H9 (cell line): ENCODE measurements around the gene CDC45. TPM values are rescaled to one million over a fixed set of nuclear protein-coding genes. Genes with fewer than 3 reads are reported as not detected.

Experiments used
- DNase-seq: peaks from one replicate; pipeline ENCODE4 v3.0.0-alpha.2; 2017
- H2AFZ ChIP-seq: one replicate; pipeline ENCODE4 v1.6.1; 2013; ENCODE audit warnings: mild to moderate bottlenecking, low read length, control low read depth, moderate library complexity
- H2AK5ac ChIP-seq: 2 replicates; pipeline ENCODE4 v1.6.1; 2013; ENCODE audit warnings: low read length, control low read depth, mixed read lengths; ENCODE audit not compliant: insufficient read length
- H2BK120ac ChIP-seq: one replicate; pipeline ENCODE4 v1.6.1; 2013; ENCODE audit warnings: low read depth, mild to moderate bottlenecking, low read length, control low read depth, inconsistent platforms; ENCODE audit not compliant: poor library complexity, severe bottlenecking
- H2BK12ac ChIP-seq: 2 replicates; pipeline ENCODE4 v1.6.1; 2013; ENCODE audit warnings: low read length, control low read depth, mixed read lengths, low read depth; ENCODE audit not compliant: insufficient read length
- H2BK15ac ChIP-seq: 2 replicates; pipeline ENCODE4 v1.6.1; 2013; ENCODE audit warnings: low read depth, low read length, control low read depth
- H2BK20ac ChIP-seq: one replicate; pipeline ENCODE4 v1.6.1; 2013; ENCODE audit warnings: low read depth, mild to moderate bottlenecking, low read length, control low read depth, inconsistent platforms; ENCODE audit not compliant: poor library complexity, severe bottlenecking
- H2BK5ac ChIP-seq: 2 replicates; pipeline ENCODE4 v1.6.1; 2013; ENCODE audit warnings: low read length, control low read depth, mixed read lengths; ENCODE audit not compliant: insufficient read length
- H3K14ac ChIP-seq: 2 replicates; pipeline ENCODE4 v1.6.1; 2013; ENCODE audit warnings: low read length, control low read depth; ENCODE audit not compliant: insufficient read depth
- H3K18ac ChIP-seq: 2 replicates; pipeline ENCODE4 v1.6.1; 2013; ENCODE audit warnings: low read depth, mild to moderate bottlenecking, mixed read lengths, low read length, control low read depth; ENCODE audit not compliant: insufficient read length
- H3K23ac ChIP-seq: 2 replicates; pipeline ENCODE4 v1.6.1; 2013; ENCODE audit warnings: low read length, control low read depth, mixed read lengths, low read depth; ENCODE audit not compliant: insufficient read length
- H3K23me2 ChIP-seq: 2 replicates; pipeline ENCODE4 v1.6.1; 2013; ENCODE audit warnings: low read depth, mild to moderate bottlenecking, mixed read lengths, low read length, control low read depth; ENCODE audit not compliant: insufficient read length, poor library complexity, severe bottlenecking
- H3K27ac ChIP-seq: 2 replicates; pipeline ENCODE4 v1.5.1; 2013; ENCODE audit warnings: low read length, control low read depth, mixed read lengths, low read depth; ENCODE audit not compliant: insufficient read length
- H3K27me3 ChIP-seq: 2 replicates; pipeline ENCODE4 v1.6.1; 2013; ENCODE audit warnings: low read length, control low read depth, inconsistent platforms; ENCODE audit not compliant: insufficient read depth
- H3K4ac ChIP-seq: 2 replicates; pipeline ENCODE4 v1.6.1; 2013; ENCODE audit warnings: low read depth, mild to moderate bottlenecking, control low read depth, inconsistent platforms, low read length, moderate library complexity
- H3K4me1 ChIP-seq: 2 replicates; pipeline ENCODE4 v1.6.1; 2013; ENCODE audit warnings: low read length, control low read depth, inconsistent platforms; ENCODE audit not compliant: insufficient read depth
- H3K4me2 ChIP-seq: 2 replicates; pipeline ENCODE4 v1.6.1; 2013; ENCODE audit warnings: low read length, control low read depth, mixed read lengths; ENCODE audit not compliant: insufficient read length, insufficient read depth
- H3K56ac ChIP-seq: 2 replicates; pipeline ENCODE4 v1.6.1; 2013; ENCODE audit warnings: low read depth, mild to moderate bottlenecking, mixed read lengths, low read length, control low read depth; ENCODE audit not compliant: insufficient read length
- H3K79me1 ChIP-seq: 2 replicates; pipeline ENCODE4 v1.6.1; 2013; ENCODE audit warnings: low read depth, mild to moderate bottlenecking, moderate library complexity, low read length, control low read depth, inconsistent platforms; ENCODE audit not compliant: insufficient read depth, poor library complexity, severe bottlenecking
- H3K79me2 ChIP-seq: 2 replicates; pipeline ENCODE4 v1.6.1; 2013; ENCODE audit warnings: low read length, control low read depth, inconsistent platforms; ENCODE audit not compliant: insufficient read depth
- H3K9ac ChIP-seq: 2 replicates; pipeline ENCODE4 v1.6.1; 2013; ENCODE audit warnings: low read length, control low read depth, mixed read lengths; ENCODE audit not compliant: insufficient read length; ENCODE audit errors: extremely low read depth
- H3K9me3 ChIP-seq: one replicate; pipeline ENCODE4 v1.6.1; 2013; ENCODE audit warnings: low read depth, low read length, inconsistent platforms; ENCODE audit not compliant: control insufficient read depth
- H3T11ph ChIP-seq: one replicate; pipeline ENCODE4 v1.6.1; 2013; ENCODE audit warnings: mild to moderate bottlenecking, low read length, control low read depth, inconsistent platforms
- H4K20me1 ChIP-seq: one replicate; pipeline ENCODE4 v1.6.1; 2013; ENCODE audit not compliant: control insufficient read depth, insufficient read length, insufficient read depth
- H4K5ac ChIP-seq: 2 replicates; pipeline ENCODE4 v1.6.1; 2013; ENCODE audit warnings: low read depth, mild to moderate bottlenecking, mixed read lengths, low read length, control low read depth; ENCODE audit not compliant: insufficient read length
- H4K8ac ChIP-seq: replicated peaks from 2 replicates; pipeline ENCODE4 v1.6.1; 2013; ENCODE audit warnings: low read length, control low read depth, mixed read lengths, low read depth; ENCODE audit not compliant: insufficient read length
- H4K91ac ChIP-seq: 2 replicates; pipeline ENCODE4 v1.6.1; 2013; ENCODE audit warnings: low read depth, mild to moderate bottlenecking, moderate library complexity, mixed read lengths, low read length, control low read depth; ENCODE audit not compliant: insufficient read length
- H3K27ac Mint-ChIP-seq, 3 experiments: 2 replicates in 2 of 3; 3 replicates in 1 of 3; pipeline ENCODE4 v1.8.0; 2020 to 2021; ENCODE audit warnings: mixed read lengths in 3 of 3, mild to moderate bottlenecking in 1 of 3, moderate library complexity in 1 of 3
- H3K27me3 Mint-ChIP-seq: 2 replicates; pipeline ENCODE4 v1.8.0; 2021; ENCODE audit warnings: low read depth, mild to moderate bottlenecking, moderate library complexity, mixed read lengths
- H3K36me3 Mint-ChIP-seq, 3 experiments: 2 replicates in 2 of 3; 3 replicates in 1 of 3; pipeline ENCODE4 v1.8.0; 2020 to 2021; ENCODE audit warnings: low read depth in 3 of 3, mixed read lengths in 3 of 3; ENCODE audit not compliant: insufficient read depth in 1 of 3
- H3K4me1 Mint-ChIP-seq, 2 experiments: 2 replicates each; pipeline ENCODE4 v1.8.0; 2020; ENCODE audit warnings: mixed read lengths in 2 of 2
- H3K4me3 Mint-ChIP-seq, 2 experiments: 2 replicates in 1 of 2; 3 replicates in 1 of 2; pipeline ENCODE4 v1.8.0; 2020 to 2021; ENCODE audit warnings: mild to moderate bottlenecking in 2 of 2, mixed read lengths in 2 of 2, moderate library complexity in 1 of 2
- H3K9me3 Mint-ChIP-seq, 2 experiments: 2 replicates in 1 of 2; 3 replicates in 1 of 2; pipeline ENCODE4 v1.8.0; 2020; ENCODE audit warnings: mild to moderate bottlenecking in 2 of 2, mixed read lengths in 2 of 2, moderate library complexity in 1 of 2
- CTCF ChIP-seq: fragments of 200-600 bp; sonication (generic); conservative IDR thresholded peaks from 3 replicates; pipeline ENCODE4 v1.8.0; 2021; ENCODE audit warnings: antibody characterized with exemption, mild to moderate bottlenecking
- WGBS: extraction: QIAGEN DNeasy Blood & Tissue Kit; methylation state at CpG from one replicate; pipeline ENCODE4 v1.1.7; 2013; ENCODE audit warnings: missing lambda C conversion rate, low lambda C conversion rate, mixed read lengths; ENCODE audit not compliant: insufficient read length; ENCODE audit errors: extremely low coverage; 5-methylcytosine and 5-hydroxymethylcytosine counted together
- total RNA-seq: library from RNA; stranded (reverse); gene quantifications from 2 replicates; pipeline ENCODE4 v1.2.1, GENCODE V29; 2021

The CDC45 gene
- total RNA-seq, 1 experiment from 2014 or later, result 35.7 TPM

DNA sequence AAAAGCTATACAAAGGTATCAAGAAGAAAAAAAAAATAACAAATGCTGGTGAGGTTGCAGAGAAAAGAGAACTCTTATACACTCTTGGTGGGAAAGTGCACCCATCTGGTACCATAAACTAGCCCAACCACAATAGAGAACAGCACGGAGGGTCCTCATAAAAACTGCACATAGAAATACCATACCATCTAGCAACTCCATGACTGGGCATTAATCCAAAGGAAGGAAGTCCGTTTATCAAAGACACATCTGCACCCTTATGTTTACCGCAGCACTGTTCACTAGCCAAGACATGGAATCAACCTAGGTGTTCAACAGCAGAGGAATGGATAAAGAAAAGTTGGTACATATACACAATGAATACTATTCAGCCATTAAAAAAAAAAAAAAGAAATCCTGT, 55.3 kb downstream of the CDC45 start:
- Histone ChIP-seq H3K23ac (no peak overlapping the region), H3K4me1 (no peaks in the 10 kb centered on the region), H3K27me3 (no peaks in the 10 kb centered on the region), H3K56ac (no peak overlapping the region), H3T11ph (no peak overlapping the region), H4K8ac (no peak overlapping the region), H2AK5ac (no peak overlapping the region), H3K23me2 (no peaks in the 10 kb centered on the region), H4K5ac (no peak overlapping the region), H2BK20ac (no peak overlapping the region), H3K9ac (no peak overlapping the region), H3K27ac (no peak overlapping the region), H3K4me2 (no peak overlapping the region), H3K4ac (no peak overlapping the region), H2BK12ac (no peak overlapping the region), H3K14ac (no peak overlapping the region), H4K20me1 (no peaks in the 10 kb centered on the region), H2BK120ac (no peak overlapping the region), H3K18ac (no peak overlapping the region), H3K79me1 (no peaks in the 10 kb centered on the region), H2AFZ (no peak overlapping the region), H2BK5ac (no peak overlapping the region), H2BK15ac (no peak overlapping the region), H3K9me3 (no peaks in the 10 kb centered on the region), H4K91ac (no peak overlapping the region), H3K79me2 (no peaks in the 10 kb centered on the region)
- no CpG with 5 or more reads among the region's 3 CpGs for WGBS
- no peak for TF ChIP-seq CTCF
- Mint-ChIP-seq H3K36me3 (no peaks in the 10 kb centered on the region), H3K27me3 (peaks cover 14% of the 10 kb centered on the region), H3K9me3 (no peaks in the 10 kb centered on the region), H3K27ac (no peak overlapping the region), H3K4me3 (no peak overlapping the region), H3K4me1 (peaks cover 0 to 4% of the 10 kb centered on the region in 2 experiments; a peak in 3 of 4 replicates)
- no peak for DNase-seq
